K562 (cell line): ENCODE measurements around the gene DNAJB13. TPM values are rescaled to one million over a fixed set of nuclear protein-coding genes. Genes with fewer than 3 reads are reported as not detected.

Experiments
- ATAC-seq: fragments of 200-7000 bp; cut with Tn5 transposase; 3 replicates; pipeline ENCODE4 v1.9.1; 2020; ENCODE audit warnings: moderate library complexity
- BruUV-seq: library from RNA; stranded (reverse); fragments of 400-500 nt; replicated peaks from 2 replicates; lab custom pipeline; 2021; lab: Mats Ljungman, UMichigan
- CTCF ChIA-PET: fragments of 300-600 bp; formaldehyde crosslinking; extraction: SDS; loops from one replicate; lab custom pipeline; 2021; ENCODE audit warnings: low intra/inter-chr PET ratio; lab: Yijun Ruan, JAX
- POLR2A ChIA-PET: fragments of 300-600, 350-650 bp; sonication (Branson Sonifier 250); formaldehyde crosslinking; extraction: SDS; loops from one replicate; lab custom pipeline; 2021; ENCODE audit warnings: antibody characterized with exemption, inconsistent platforms; lab: Yijun Ruan, JAX
- DNase-seq, 4 experiments: peaks; one replicate each; pipeline versions ENCODE4 v3.0.0 to v3.0.0-alpha.2; 2011 to 2018; ENCODE audit warnings: low spot score in 3 of 4, mixed read lengths in 3 of 4; ENCODE audit errors: extremely low read depth in 1 of 4
- FAIRE-seq: peaks from 2 replicates; lab custom pipeline; 2011; peaks lifted over from hg19 to GRCh38; lab: Jason Lieb, UNC
- H2AFZ ChIP-seq: 2 replicates; pipeline ENCODE4 v1.6.0; 2011; ENCODE audit warnings: low read depth, low read length, control low read depth, inconsistent platforms
- H3K27ac ChIP-seq: fragments of 200-600 bp; 3 replicates; pipeline ENCODE4 v1.8.0; 2011; ENCODE audit warnings: low read depth, mild to moderate bottlenecking, control low read depth, inconsistent platforms, low read length, moderate library complexity, mixed read lengths; ENCODE audit errors: extremely low read depth
- H3K27me3 ChIP-seq, 2 experiments: fragments of 300-600 bp in 1 of 2; 2 replicates in 1 of 2; 3 replicates in 1 of 2; pipeline versions ENCODE4 v1.6.0 to v1.8.0; 2011; ENCODE audit warnings: inconsistent platforms in 2 of 2, low read length in 2 of 2, mild to moderate bottlenecking in 1 of 2, mixed read lengths in 1 of 2, moderate library complexity in 1 of 2; ENCODE audit not compliant: control insufficient read depth in 2 of 2, insufficient read depth in 2 of 2
- H3K36me3 ChIP-seq: fragments of 300-600 bp; 3 replicates; pipeline ENCODE4 v1.8.0; 2011; ENCODE audit warnings: mild to moderate bottlenecking, low read length, inconsistent platforms; ENCODE audit not compliant: control insufficient read depth, insufficient read depth
- H3K4me1 ChIP-seq, 2 experiments: fragments of 200-600 bp in 1 of 2; replicated peaks in 1 of 2; 2 replicates in 1 of 2; 3 replicates in 1 of 2; pipeline versions ENCODE4 v1.5.1 to v1.8.0; 2011; ENCODE audit warnings: inconsistent platforms in 2 of 2, low read length in 2 of 2, mild to moderate bottlenecking in 1 of 2, mixed read lengths in 1 of 2, moderate library complexity in 1 of 2; ENCODE audit not compliant: control insufficient read depth in 2 of 2, insufficient read depth in 2 of 2
- H3K4me2 ChIP-seq: 2 replicates; pipeline ENCODE4 v1.6.1; 2011; ENCODE audit warnings: low read length, control low read depth, inconsistent platforms, mixed read lengths; ENCODE audit not compliant: insufficient read depth
- H3K4me3 ChIP-seq: fragments of 200-600 bp; sonication (generic), shearing (Covaris generic); 2 replicates; pipeline ENCODE4 v1.5.1; 2016; ENCODE audit warnings: control low read depth, inconsistent platforms
- H3K79me2 ChIP-seq: fragments of 200-600 bp; 3 replicates; pipeline ENCODE4 v1.8.0; 2011; ENCODE audit warnings: low read length, inconsistent platforms; ENCODE audit not compliant: control insufficient read depth, insufficient read depth
- H3K9ac ChIP-seq, 2 experiments: 2 replicates each; pipeline versions ENCODE4 v1.6.0 to v1.6.1; 2011; ENCODE audit warnings: low read depth in 2 of 2, low read length in 2 of 2, control low read depth in 1 of 2, inconsistent platforms in 1 of 2, mild to moderate bottlenecking in 1 of 2, mixed read lengths in 1 of 2; ENCODE audit not compliant: insufficient read depth in 1 of 2
- H3K9me1 ChIP-seq: one replicate; pipeline ENCODE4 v1.6.0; 2011; ENCODE audit warnings: inconsistent platforms, mild to moderate bottlenecking, low read length, moderate library complexity; ENCODE audit not compliant: control insufficient read depth, insufficient read depth
- H3K9me3 ChIP-seq: replicated peaks from 2 replicates; pipeline ENCODE4 v1.5.1; 2011; ENCODE audit warnings: low read depth, low read length, inconsistent platforms; ENCODE audit not compliant: control insufficient read depth, insufficient read depth
- H4K20me1 ChIP-seq: replicated peaks from 2 replicates; pipeline ENCODE4 v1.6.1; 2011; ENCODE audit warnings: low read length, inconsistent platforms, mixed read lengths; ENCODE audit not compliant: control insufficient read depth, insufficient read depth
- ETV6 ChIP-seq, 3 experiments: fragments of 150-350 bp in 1 of 3; sonication (generic) in 1 of 3; formaldehyde crosslinking in 1 of 3; IDR thresholded peaks; 2 replicates each; pipeline versions ENCODE4 v1.6.1 to v1.8.0; 2014 to 2022; ENCODE audit warnings: borderline replicate concordance in 2 of 3, low read depth in 2 of 3, antibody characterized with exemption in 1 of 3, low read length in 1 of 3, mild to moderate bottlenecking in 1 of 3, missing genetic modification reagents in 1 of 3
- GTF2A2 ChIP-seq: IDR thresholded peaks from 2 replicates; pipeline ENCODE4 v1.6.1; 2016; ENCODE audit warnings: mild to moderate bottlenecking, missing genetic modification characterization, missing compliant biosample characterization
- HIVEP1 ChIP-seq: fragments of 250-450 bp; sonication (Bioruptor Pico); IDR thresholded peaks from 2 replicates; pipeline ENCODE4 v1.4.0; 2020; ENCODE audit warnings: mild to moderate bottlenecking
- KAT2B ChIP-seq: IDR thresholded peaks from one replicate; pipeline ENCODE4 v1.6.1; 2012; ENCODE audit warnings: low read depth, mild to moderate bottlenecking, control low read depth, inconsistent platforms, low read length, moderate library complexity
- PHF21A ChIP-seq: fragments of 450-650 bp; IDR thresholded peaks from 2 replicates; pipeline ENCODE4 v1.6.1; 2017; ENCODE audit warnings: low read depth, borderline replicate concordance
- PRPF4 ChIP-seq: fragments of 200-400 bp; formaldehyde crosslinking; IDR thresholded peaks from one replicate; pipeline ENCODE4 v1.6.1; 2017; ENCODE audit warnings: low read length, low read depth, mild to moderate bottlenecking; ENCODE audit not compliant: insufficient read depth, poor library complexity, severe bottlenecking
- RNF2 ChIP-seq: sonication (generic); IDR thresholded peaks from 2 replicates; pipeline ENCODE4 v1.6.1; 2016
- SLC30A9 ChIP-seq: fragments of 250-450 bp; sonication (Bioruptor Pico); IDR thresholded peaks from 2 replicates; pipeline ENCODE4 v1.8.0; 2022; ENCODE audit warnings: mild to moderate bottlenecking, moderate library complexity
- SMARCA5 ChIP-seq: fragments of 450-650 bp; IDR thresholded peaks from 2 replicates; pipeline ENCODE4 v1.6.1; 2016
- STAG1 ChIP-seq: sonication (generic); formaldehyde crosslinking; IDR thresholded peaks from 2 replicates; pipeline ENCODE4 v1.5.0; 2020; ENCODE audit warnings: missing genetic modification reagents, borderline replicate concordance
- ZBTB8A ChIP-seq: fragments of 450-650 bp; IDR thresholded peaks from 2 replicates; pipeline ENCODE4 v1.6.1; 2018; ENCODE audit warnings: mild to moderate bottlenecking, moderate library complexity; ENCODE audit not compliant: partially characterized antibody
- ZSCAN32 ChIP-seq: fragments of 450-650 bp; formaldehyde crosslinking; IDR thresholded peaks from 2 replicates; pipeline ENCODE4 v1.4.0; 2020; ENCODE audit warnings: mild to moderate bottlenecking, moderate library complexity
- WGBS: fragments of 100-300 bp; shearing (Covaris generic); methylation state at CpG from one replicate; pipeline ENCODE4 v1.1.6; 2016; ENCODE audit warnings: low coverage, mixed read lengths; ENCODE audit not compliant: insufficient coverage; ENCODE audit errors: missing lambda C conversion rate; 5-methylcytosine and 5-hydroxymethylcytosine counted together
- in situ Hi-C: fragments of 300-500 bp; cut with MboI; formaldehyde crosslinking; loops from 4 replicates; pipeline ENCODE4 v1.15.0; 2018; ENCODE audit warnings: inconsistent platforms, mixed read lengths
- intact Hi-C: fragments of 100-400 bp; cut with micrococcal nuclease; formaldehyde crosslinking; loops from 2 replicates; pipeline ENCODE4 v1.14.2; 2022
- polyA plus RNA-seq, 8 experiments: library from polyadenylated mRNA; depleted of rRNA in 4 of 8; stranded (reverse) in 5 of 8; unstranded in 3 of 8; fragments of >200 nt; fragmentation: Nextera tagmentation in 2 of 8; fragmentation: Illumina TruSeq in 1 of 8; extraction: Ambion mirVana in 2 of 8; extraction: Trizol in 1 of 8; gene quantifications; 2 replicates each; pipeline versions ENCODE4 v1.2.1 to v1.2.3, GENCODE V29; 2011 to 2014; ENCODE audit warnings: inconsistent platforms in 1 of 8, missing spikeins in 1 of 8
- total RNA-seq, 7 experiments: library from RNA; depleted of rRNA in 6 of 7; stranded (reverse); fragments of >200 nt in 6 of 7; fragmentation: Illumina TruSeq in 2 of 7; extraction: Trizol in 2 of 7; gene quantifications; 2 replicates each; pipeline versions ENCODE4 v1.2.1 to v1.2.3, GENCODE V29; 2011 to 2021; ENCODE audit warnings: low replicate concordance in 1 of 7
- TF ChIP-seq, protein P1 (sequence below): fragments of 250-450 bp; sonication (Bioruptor Pico); IDR thresholded peaks from 2 replicates; pipeline ENCODE4 v1.4.0; 2020; ENCODE audit warnings: mild to moderate bottlenecking, moderate library complexity, borderline replicate concordance

The DNAJB13 gene
- total and polyA plus RNA-seq, 9 of the 15 experiments (the other 6 are each of a cell fraction or from before 2014, with no cell fraction given) = 0.14 TPM; not detected in 8

DNA sequence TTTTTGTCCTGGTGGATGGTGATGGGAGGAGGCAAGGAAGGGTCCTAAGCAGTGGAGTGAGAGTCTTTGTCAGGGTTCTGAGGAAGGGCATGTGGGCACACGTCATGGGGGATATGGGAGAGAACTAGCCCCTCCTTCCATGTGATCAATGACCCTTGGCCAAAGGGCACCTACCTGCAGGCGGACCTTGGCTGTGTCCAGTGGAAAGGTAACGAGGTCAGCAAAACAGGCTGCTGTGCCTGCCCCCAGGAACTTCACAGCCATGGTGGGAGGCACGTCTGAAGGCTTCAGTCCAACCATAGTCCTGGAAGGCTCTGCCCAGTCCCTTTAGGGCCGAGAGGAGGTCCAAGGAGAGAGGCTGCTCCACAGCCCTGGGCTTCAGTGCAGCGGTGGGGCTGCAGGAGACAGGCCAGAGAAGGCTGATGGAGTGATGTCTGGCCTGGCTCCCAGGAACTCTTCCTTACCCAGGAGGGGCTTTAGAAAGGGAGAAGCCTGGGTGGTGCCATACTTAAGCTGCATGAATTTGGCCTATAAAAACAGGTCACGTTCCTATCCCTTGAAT lies 56.0 kb downstream of the DNAJB13 start:
- intact Hi-C loops = no loop called here
- WGBS = 71% methylated on average over 7 of the region's 7 CpGs
- CTCF ChIA-PET = no interaction called here
- BruUV-seq = no TSS peak
- H3K9me1 ChIP-seq = peaks cover 5% of the 10 kb centered on the region
- peak overlapping the region in 1 of 2 experiments; percentile 13; a peak in 1 of 4 replicates for H3K9ac ChIP-seq
- H3K36me3 ChIP-seq = no peaks in the 10 kb centered on the region
- no peak for FAIRE-seq
- no peak overlapping the region for H3K4me2 ChIP-seq
- H4K20me1 ChIP-seq = no peaks in the 10 kb centered on the region
- no peak overlapping the region for H2AFZ ChIP-seq
- H3K27me3 ChIP-seq = no peaks in the 10 kb centered on the region
- POLR2A ChIA-PET = interaction anchor here (0.5 kb wide), 1 partner anchor 8 kb away, joined by 3 read pairs; no protein-coding TSS in a partner anchor
- no peak for DNase-seq
- no peak overlapping the region for H3K4me3 ChIP-seq
- H3K4me1 ChIP-seq = peaks cover 47 to 57% of the 10 kb centered on the region in 2 experiments
- in situ Hi-C loops = no loop called here
- H3K27ac ChIP-seq = no peak overlapping the region
- TF ChIP-seq GTF2A2 (tag) (no peak), PRPF4 (no peak), STAG1 (CRISPR knock-in tag) (no peak), PHF21A (no peak), RNF2 (no peak), SMARCA5 (no peak), ETV6 (IDR thresholded peaks at IDR 0.05; ENCODE audit: borderline replicate concordance in 1 of 2, low read depth in 2 of 2, low read length in 1 of 2) (no peak), ETV6 (CRISPR knock-in tag; IDR thresholded peaks at IDR 0.05; ENCODE audit: borderline replicate concordance) (no peak), SLC30A9 (CRISPR knock-in tag) (no peak), HIVEP1 (CRISPR knock-in tag) (no peak), ZBTB8A (no peak), ZSCAN32 (no peak), KAT2B (no peak)
- TF ChIP-seq, protein P1, sequence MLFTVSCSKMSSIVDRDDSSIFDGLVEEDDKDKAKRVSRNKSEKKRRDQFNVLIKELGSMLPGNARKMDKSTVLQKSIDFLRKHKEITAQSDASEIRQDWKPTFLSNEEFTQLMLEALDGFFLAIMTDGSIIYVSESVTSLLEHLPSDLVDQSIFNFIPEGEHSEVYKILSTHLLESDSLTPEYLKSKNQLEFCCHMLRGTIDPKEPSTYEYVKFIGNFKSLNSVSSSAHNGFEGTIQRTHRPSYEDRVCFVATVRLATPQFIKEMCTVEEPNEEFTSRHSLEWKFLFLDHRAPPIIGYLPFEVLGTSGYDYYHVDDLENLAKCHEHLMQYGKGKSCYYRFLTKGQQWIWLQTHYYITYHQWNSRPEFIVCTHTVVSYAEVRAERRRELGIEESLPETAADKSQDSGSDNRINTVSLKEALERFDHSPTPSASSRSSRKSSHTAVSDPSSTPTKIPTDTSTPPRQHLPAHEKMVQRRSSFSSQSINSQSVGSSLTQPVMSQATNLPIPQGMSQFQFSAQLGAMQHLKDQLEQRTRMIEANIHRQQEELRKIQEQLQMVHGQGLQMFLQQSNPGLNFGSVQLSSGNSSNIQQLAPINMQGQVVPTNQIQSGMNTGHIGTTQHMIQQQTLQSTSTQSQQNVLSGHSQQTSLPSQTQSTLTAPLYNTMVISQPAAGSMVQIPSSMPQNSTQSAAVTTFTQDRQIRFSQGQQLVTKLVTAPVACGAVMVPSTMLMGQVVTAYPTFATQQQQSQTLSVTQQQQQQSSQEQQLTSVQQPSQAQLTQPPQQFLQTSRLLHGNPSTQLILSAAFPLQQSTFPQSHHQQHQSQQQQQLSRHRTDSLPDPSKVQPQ (CRISPR knock-in tag) = no peak
- H3K79me2 ChIP-seq = no peaks in the 10 kb centered on the region
- H3K9me3 ChIP-seq = no peaks in the 10 kb centered on the region
- ATAC-seq = no peak
